ENCODE results near the gene CAMK1D. TPM values are rescaled to one million over a fixed set of nuclear protein-coding genes. Genes with fewer than 3 reads are reported as not detected.

Gene CAMK1D
- total RNA-seq, 4 donors from 2014 or later = 0.55 to 2.2 (median 1.5) TPM

GRCh38 chr10:12811826-12812225, 462.5 kb downstream of the CAMK1D start:
- no peak for DNase-seq
- no peaks in the 10 kb centered on the region for H3K27me3 ChIP-seq
- H3K36me3 ChIP-seq = no peaks in the 10 kb centered on the region
- peaks cover 0 to 5% (median 0%) of the 10 kb centered on the region in 3 donors for H3K9me3 ChIP-seq
- no peak for ATAC-seq
- in situ Hi-C loops (cut with MboI; ENCODE audit: low sequenced_read_pairs in 4 of 4) (no loop called here), intact Hi-C loops (cut with DNase I; ENCODE audit: low total_unique reads) (no loop called here)
- no peak overlapping the region for H3K27ac ChIP-seq
- TF ChIP-seq CTCF (IDR thresholded peaks at IDR 0.05 in 4 of 5, conservative IDR thresholded peaks at IDR 0.05 in 1 of 5) (no peak), POLR2A (IDR thresholded peaks at IDR 0.05) (no peak)
- no peaks in the 10 kb centered on the region for H3K4me1 ChIP-seq
- no peak overlapping the region for H3K4me3 ChIP-seq

DNA sequence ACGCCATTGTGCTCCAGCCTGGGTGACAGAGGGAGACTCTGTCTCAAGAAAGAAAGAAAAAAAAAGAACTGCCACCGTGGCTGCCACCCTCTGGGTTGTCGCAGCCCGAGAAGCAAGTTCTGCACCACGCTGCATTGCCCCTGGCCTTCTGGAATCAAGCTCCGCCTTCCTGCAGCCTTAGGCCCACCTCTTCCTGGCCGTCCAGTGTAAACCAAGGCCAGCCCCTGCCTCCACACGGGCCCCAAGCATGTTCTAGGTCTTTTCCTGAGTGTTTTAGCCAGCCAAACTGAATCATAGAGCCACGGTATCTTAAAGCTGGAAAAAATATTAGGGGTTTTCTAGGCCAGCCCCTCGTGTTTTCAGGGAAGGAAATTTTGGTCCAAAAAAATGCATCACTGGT, 463.2 kb downstream of the CAMK1D start:
- Histone ChIP-seq H3K9me3 (peaks cover 0 to 5% (median 0%) of the 10 kb centered on the region in 3 donors), H3K4me3 (no peak overlapping the region), H3K36me3 (no peaks in the 10 kb centered on the region), H3K4me1 (no peaks in the 10 kb centered on the region), H3K27me3 (no peaks in the 10 kb centered on the region), H3K27ac (no peak overlapping the region)
- ATAC-seq = no peak
- intact Hi-C loops (cut with DNase I; ENCODE audit: low total_unique reads) = no loop called here
- no peak for DNase-seq
- in situ Hi-C loops (cut with MboI; ENCODE audit: low sequenced_read_pairs in 4 of 4) = no loop called here
- TF ChIP-seq CTCF (IDR thresholded peaks at IDR 0.05 in 4 of 5, conservative IDR thresholded peaks at IDR 0.05 in 1 of 5) = no peak

- Histone ChIP-seq H3K9me3 (peaks cover 0 to 5% (median 0%) of the 10 kb centered on the region in 3 donors), H3K4me3 (no peak overlapping the region), H3K36me3 (no peaks in the 10 kb centered on the region), H3K4me1 (no peaks in the 10 kb centered on the region), H3K27me3 (no peaks in the 10 kb centered on the region), H3K27ac (no peak overlapping the region)
- intact Hi-C loops (cut with DNase I; ENCODE audit: low total_unique reads) (no loop called here), in situ Hi-C loops (cut with MboI; ENCODE audit: low sequenced_read_pairs in 4 of 4) (no loop called here)
- DNase-seq (no peak), ATAC-seq (no peak)
- TF ChIP-seq CTCF (IDR thresholded peaks at IDR 0.05 in 4 of 5, conservative IDR thresholded peaks at IDR 0.05 in 1 of 5) (no peak), POLR2A (IDR thresholded peaks at IDR 0.05) (no peak)
These were observed 464.8 kb downstream of the CAMK1D start for GRCh38 chr10:12814166-12814565.

- no peak overlapping the region for H3K27ac ChIP-seq
- peaks cover 0 to 5% (median 0%) of the 10 kb centered on the region in 3 donors for H3K9me3 ChIP-seq
- H3K4me1 ChIP-seq = no peaks in the 10 kb centered on the region
- ATAC-seq = no peak
- in situ Hi-C loops (cut with MboI; ENCODE audit: low sequenced_read_pairs in 4 of 4) = no loop called here
- intact Hi-C loops (cut with DNase I; ENCODE audit: low total_unique reads) = no loop called here
- TF ChIP-seq POLR2A (IDR thresholded peaks at IDR 0.05) (no peak), CTCF (IDR thresholded peaks at IDR 0.05 in 4 of 5, conservative IDR thresholded peaks at IDR 0.05 in 1 of 5) (no peak)
- no peaks in the 10 kb centered on the region for H3K36me3 ChIP-seq
- H3K4me3 ChIP-seq = no peak overlapping the region
- DNase-seq = no peak
- no peaks in the 10 kb centered on the region for H3K27me3 ChIP-seq
These were observed 469.7 kb downstream of the CAMK1D start for GRCh38 chr10:12819071-12819470.

DNA sequence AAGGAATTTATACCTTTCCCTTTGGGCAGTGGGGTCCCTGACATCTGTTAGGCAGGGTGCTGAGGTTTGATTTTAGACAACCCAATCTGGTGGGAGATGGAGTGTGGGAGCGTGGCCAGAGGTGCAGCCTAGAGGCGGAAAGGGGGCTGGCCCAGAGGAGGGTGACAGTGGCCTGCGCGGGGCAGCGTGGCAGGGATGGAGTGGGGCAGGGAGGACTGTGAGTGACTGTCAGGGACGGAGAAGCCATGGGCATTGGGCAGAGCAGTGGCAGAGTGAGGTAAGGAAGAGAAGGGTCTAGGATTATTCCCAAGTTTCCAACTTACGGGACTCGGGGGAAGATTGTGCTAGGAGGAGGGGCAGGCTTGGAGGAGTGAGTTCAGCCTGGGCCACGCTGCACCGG, 470.3 kb downstream of the CAMK1D start:
- TF ChIP-seq POLR2A (IDR thresholded peaks at IDR 0.05) = no peak
- TF ChIP-seq CTCF (IDR thresholded peaks at IDR 0.05 in 4 of 5, conservative IDR thresholded peaks at IDR 0.05 in 1 of 5) = no peak
- no peak for DNase-seq
- no peaks in the 10 kb centered on the region for H3K4me1 ChIP-seq
- ATAC-seq = no peak
- in situ Hi-C loops (cut with MboI; ENCODE audit: low sequenced_read_pairs in 4 of 4) (no loop called here), intact Hi-C loops (cut with DNase I; ENCODE audit: low total_unique reads) (no loop called here)
- H3K27me3 ChIP-seq = no peaks in the 10 kb centered on the region
- no peak overlapping the region for H3K4me3 ChIP-seq
- H3K27ac ChIP-seq = no peak overlapping the region
- peaks cover 0 to under 1% (median 0%) of the 10 kb centered on the region in 3 donors for H3K9me3 ChIP-seq
- no peaks in the 10 kb centered on the region for H3K36me3 ChIP-seq

Measured in gastrocnemius medialis (tissue), 4 donors.